Heart left ventricle (tissue), 13 donors: ENCODE data around the gene EHMT2.

Source experiments
- POLR2A ChIP-seq, 2 donors: fragments of 450-650 bp; IDR thresholded peaks; one replicate each; pipeline ENCODE4 v1.6.1; 2017; ENCODE audit warnings: antibody characterized with exemption in 2 of 2, mild to moderate bottlenecking in 2 of 2, moderate library complexity in 2 of 2
- TF ChIP-seq, protein P1 (sequence below), 12 donors: fragments of 200-600 bp; sonication (generic) in 4 of 12; IDR thresholded peaks; one replicate each; pipeline versions ENCODE4 v1.5.0 to v1.8.0; 2018 to 2022; ENCODE audit warnings: antibody characterized with exemption in 12 of 12, mild to moderate bottlenecking in 5 of 12
- donor health status: ischemic (EF 13 %, LVEDD 7.1; RV severe dilation, severe dysfunction).
- donor health status: DM: no; HTN: yes; CAD: no.
- donor health status: DM: no; HTN: no; CAD: no.
- donor health status: ischemic (EF 25% LVEDD 6.9; RV normal size, moderate dysfunction).
- donor health status: ischemic (EF 25% LVEDD 5.7; RV mildly dilated, moderate dysfunction).
- donor health status: ischemic (EF 35%, LVEDD 5.7; RV mildly dilated, moderate dysfunction).
- donor health status: nonischemic (EF 11% LVEDD 7.7; RV severe dilation, severe dysfunction).
- donor health status: DM: yes; HTN: yes; CAD: no.
- donor health status: PGD.
- donor health status: ischemic (EF 29% LVEDD 5.4; RV normal size, mild dysfunction).
- donor health status: nonischemic (EF 23%, LVEDD 6.1; RV moderate dilation, normal function).

- TF ChIP-seq, protein P1, sequence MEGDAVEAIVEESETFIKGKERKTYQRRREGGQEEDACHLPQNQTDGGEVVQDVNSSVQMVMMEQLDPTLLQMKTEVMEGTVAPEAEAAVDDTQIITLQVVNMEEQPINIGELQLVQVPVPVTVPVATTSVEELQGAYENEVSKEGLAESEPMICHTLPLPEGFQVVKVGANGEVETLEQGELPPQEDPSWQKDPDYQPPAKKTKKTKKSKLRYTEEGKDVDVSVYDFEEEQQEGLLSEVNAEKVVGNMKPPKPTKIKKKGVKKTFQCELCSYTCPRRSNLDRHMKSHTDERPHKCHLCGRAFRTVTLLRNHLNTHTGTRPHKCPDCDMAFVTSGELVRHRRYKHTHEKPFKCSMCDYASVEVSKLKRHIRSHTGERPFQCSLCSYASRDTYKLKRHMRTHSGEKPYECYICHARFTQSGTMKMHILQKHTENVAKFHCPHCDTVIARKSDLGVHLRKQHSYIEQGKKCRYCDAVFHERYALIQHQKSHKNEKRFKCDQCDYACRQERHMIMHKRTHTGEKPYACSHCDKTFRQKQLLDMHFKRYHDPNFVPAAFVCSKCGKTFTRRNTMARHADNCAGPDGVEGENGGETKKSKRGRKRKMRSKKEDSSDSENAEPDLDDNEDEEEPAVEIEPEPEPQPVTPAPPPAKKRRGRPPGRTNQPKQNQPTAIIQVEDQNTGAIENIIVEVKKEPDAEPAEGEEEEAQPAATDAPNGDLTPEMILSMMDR (IDR thresholded peaks at IDR 0.05): no peak
- no peak for TF ChIP-seq POLR2A (IDR thresholded peaks at IDR 0.05)
Observed at GRCh38 chr6:31915351-31915750, 17.9 kb upstream of the EHMT2 start.
